BLaER1 treated with 17β-estradiol and CSF1 and Interleukin-3, amounts not matched to agents 10 nM and 100 nM (cell line): ENCODE results near the gene UBIAD1.
"Not testable (repeated sequence)": the region's sequence is repeated elsewhere in the genome, so short reads cannot be mapped to it uniquely, and the experiment has no call there.

Experiments
- H3K27ac ChIP-seq, 11 experiments: shearing (Covaris generic); formaldehyde crosslinking; 2 replicates each; pipeline ENCODE4 v1.8.1; 2022
- H3K27me3 ChIP-seq, 11 experiments: shearing (Covaris generic); formaldehyde crosslinking; 2 replicates each; pipeline ENCODE4 v1.8.1; 2022
- H3K36me3 ChIP-seq, 11 experiments: shearing (Covaris generic); formaldehyde crosslinking; 2 replicates each; pipeline ENCODE4 v1.8.1; 2022
- H3K4me1 ChIP-seq, 10 experiments: shearing (Covaris generic); formaldehyde crosslinking; 2 replicates each; pipeline ENCODE4 v1.8.1; 2022
- H3K4me2 ChIP-seq, 11 experiments: shearing (Covaris generic); formaldehyde crosslinking; 2 replicates each; pipeline ENCODE4 v1.8.1; 2022
- H3K4me3 ChIP-seq, 10 experiments: shearing (Covaris generic); formaldehyde crosslinking; 2 replicates each; pipeline ENCODE4 v1.8.1; 2022
- H3K9ac ChIP-seq, 11 experiments: shearing (Covaris generic); formaldehyde crosslinking; 2 replicates each; pipeline ENCODE4 v1.8.1; 2022
- H3K9me3 ChIP-seq, 11 experiments: shearing (Covaris generic); formaldehyde crosslinking; replicated peaks in 1 of 11; 2 replicates each; pipeline ENCODE4 v1.8.1; 2022
- H4K20me1 ChIP-seq, 11 experiments: shearing (Covaris generic); formaldehyde crosslinking; 2 replicates each; pipeline ENCODE4 v1.8.1; 2022
- Cebpa-rat ChIP-seq, 11 experiments: shearing (Covaris generic); IDR thresholded peaks; 2 replicates each; pipeline ENCODE4 v1.8.1; 2022

Gene UBIAD1

DNA sequence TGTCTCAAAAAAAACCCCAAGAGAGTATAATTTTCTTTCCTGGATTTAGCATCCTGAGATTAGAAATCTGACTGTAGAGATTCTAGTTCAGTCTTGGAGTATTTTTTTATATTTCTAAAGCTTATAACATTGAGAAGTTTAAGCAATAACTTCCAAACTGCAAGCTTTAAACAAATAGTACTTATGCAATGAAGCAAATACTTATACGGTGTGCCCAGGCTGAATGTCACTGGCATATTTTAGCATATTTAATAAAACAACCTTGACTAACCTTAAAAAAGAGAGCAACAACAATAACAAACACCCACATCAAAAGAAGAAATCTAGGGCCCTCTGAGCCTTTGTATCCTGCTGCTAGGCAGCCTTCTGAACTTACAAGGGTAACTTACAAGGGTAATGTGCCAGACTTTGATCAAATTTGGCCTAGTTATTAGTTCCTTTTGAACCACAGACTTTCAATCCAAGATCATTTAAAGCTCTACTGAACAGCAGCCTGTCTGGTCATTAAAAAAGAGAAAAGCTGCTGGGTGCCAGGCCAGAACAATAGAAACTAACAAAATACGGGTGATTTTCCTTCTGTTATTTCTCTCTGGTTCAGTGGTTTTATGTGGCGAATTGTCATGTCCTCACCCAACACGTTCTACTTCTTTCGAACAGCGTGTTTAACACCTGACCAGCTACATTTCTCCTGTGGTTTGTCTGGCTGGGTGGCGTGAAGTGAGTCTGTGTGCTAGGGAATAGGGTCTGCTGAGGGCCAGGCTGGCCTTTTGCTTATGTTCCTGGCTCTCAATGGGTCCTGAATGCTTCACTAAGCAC, 26.9 kb upstream of the UBIAD1 start:
- Histone ChIP-seq H3K4me3 (no peak overlapping the region), H3K4me1 (peaks cover 0 to 23% (median 10%) of the 10 kb centered on the region in 10 experiments; a peak in 11 of 20 replicates), H3K4me2 (peak overlapping the region in 6 of 11 experiments; percentile 1 to 67 (median 52); a peak in 9 of 22 replicates), H3K36me3 (peaks cover 77 to 88% (median 85%) of the 10 kb centered on the region in 11 experiments), H3K9ac (peak overlapping the region in 6 of 11 experiments; percentile 9 to 35 (median 24); a peak in 6 of 22 replicates), H3K9me3 (peaks cover 0 to 9% (median 3%) of the 10 kb centered on the region in 11 experiments; a peak in 8 of 22 replicates), H3K27ac (no peak overlapping the region), H3K27me3 (no peaks in the 10 kb centered on the region), H4K20me1 (peaks cover 0 to 43% (median 11%) of the 10 kb centered on the region in 11 experiments; a peak in 10 of 22 replicates)
- no peak for TF ChIP-seq Cebpa-rat (IDR thresholded peaks at IDR 0.05)

DNA sequence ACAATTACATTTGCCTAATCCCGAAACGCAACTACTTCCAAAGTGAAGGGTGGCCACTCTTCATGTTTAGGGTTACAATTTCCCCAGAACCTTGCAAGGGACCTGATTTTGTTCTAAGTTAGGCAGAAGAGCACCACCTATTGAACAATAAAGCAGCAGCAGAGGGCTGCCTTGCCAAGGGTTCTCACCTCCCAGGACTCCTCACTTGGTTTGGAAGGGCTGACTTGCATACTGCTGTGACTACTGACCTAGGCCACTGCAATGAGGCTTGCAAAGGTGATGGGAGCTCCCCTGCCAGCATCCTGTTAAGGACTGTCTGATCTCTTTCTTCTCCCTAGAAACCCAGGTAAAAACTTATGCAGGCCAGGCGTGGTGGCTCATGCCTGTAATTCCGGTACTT, 24.8 kb upstream of the UBIAD1 start:
- Histone ChIP-seq H3K27me3 (no peaks in the 10 kb centered on the region), H3K9me3 (peaks cover 0 to 10% (median 4%) of the 10 kb centered on the region in 11 experiments; a peak in 8 of 22 replicates), H3K36me3 (peaks cover 79 to 89% (median 86%) of the 10 kb centered on the region in 11 experiments), H3K27ac (no peak overlapping the region), H4K20me1 (peaks cover 0 to 31% (median 12%) of the 10 kb centered on the region in 11 experiments; a peak in 6 of 22 replicates), H3K4me3 (no peak overlapping the region), H3K4me1 (peaks cover 0 to 22% (median 10%) of the 10 kb centered on the region in 10 experiments; a peak in 11 of 20 replicates), H3K9ac (no peak overlapping the region), H3K4me2 (no peak overlapping the region)
- no peak for TF ChIP-seq Cebpa-rat (IDR thresholded peaks at IDR 0.05)

DNA sequence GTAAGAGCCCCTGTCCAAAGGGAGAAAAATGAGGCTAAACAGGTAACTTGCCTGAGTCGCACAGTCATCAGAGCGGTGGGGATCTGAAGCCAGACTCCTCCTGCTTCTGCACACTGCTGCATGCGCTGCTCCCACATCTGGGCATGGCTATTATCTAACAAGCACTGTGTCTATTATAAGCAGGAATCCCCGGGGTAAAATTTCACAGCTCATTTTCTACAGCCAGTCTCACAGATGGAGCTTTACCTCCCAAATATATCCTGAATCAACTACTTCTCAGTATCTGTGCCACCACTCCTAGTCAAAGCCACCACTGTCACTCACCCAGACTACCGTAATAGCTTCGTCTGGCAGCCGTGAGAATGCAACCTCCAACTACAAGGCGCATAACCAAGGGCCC, 20.5 kb upstream of the UBIAD1 start:
- Histone ChIP-seq H3K36me3 (peaks cover 82 to 89% (median 87%) of the 10 kb centered on the region in 11 experiments), H3K9me3 (peaks cover 0 to 10% (median 4%) of the 10 kb centered on the region in 11 experiments; a peak in 8 of 22 replicates), H3K4me1 (peaks cover 0 to 4% (median 0%) of the 10 kb centered on the region in 10 experiments; a peak in 3 of 20 replicates), H4K20me1 (peaks cover 0 to 19% (median 10%) of the 10 kb centered on the region in 11 experiments; a peak in 6 of 22 replicates), H3K4me2 (no peak overlapping the region), H3K27me3 (no peaks in the 10 kb centered on the region), H3K27ac (no peak overlapping the region), H3K9ac (no peak overlapping the region), H3K4me3 (no peak overlapping the region)
- no peak for TF ChIP-seq Cebpa-rat (IDR thresholded peaks at IDR 0.05)

DNA sequence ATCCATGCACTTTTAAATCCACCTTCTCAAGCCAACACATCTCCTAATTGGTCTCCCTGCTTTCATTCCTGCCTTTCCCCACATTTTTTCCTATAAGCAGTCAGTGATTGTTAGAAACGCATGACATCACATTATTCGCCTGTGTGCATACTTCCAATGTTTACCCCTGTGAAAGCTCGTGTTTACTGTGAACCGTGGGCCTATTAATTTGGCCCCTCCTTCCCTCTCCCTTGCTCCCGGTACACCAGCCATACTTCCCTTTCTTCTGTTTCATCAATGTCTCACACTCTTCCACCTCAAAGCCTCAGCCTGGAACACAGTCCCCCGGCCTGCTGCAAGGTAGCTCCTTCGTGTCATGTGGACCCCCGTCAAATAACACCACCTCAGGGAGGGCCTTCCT, 19.8 kb upstream of the UBIAD1 start:
- no peak for TF ChIP-seq Cebpa-rat (IDR thresholded peaks at IDR 0.05)
- H3K9ac ChIP-seq = no peak overlapping the region

DNA sequence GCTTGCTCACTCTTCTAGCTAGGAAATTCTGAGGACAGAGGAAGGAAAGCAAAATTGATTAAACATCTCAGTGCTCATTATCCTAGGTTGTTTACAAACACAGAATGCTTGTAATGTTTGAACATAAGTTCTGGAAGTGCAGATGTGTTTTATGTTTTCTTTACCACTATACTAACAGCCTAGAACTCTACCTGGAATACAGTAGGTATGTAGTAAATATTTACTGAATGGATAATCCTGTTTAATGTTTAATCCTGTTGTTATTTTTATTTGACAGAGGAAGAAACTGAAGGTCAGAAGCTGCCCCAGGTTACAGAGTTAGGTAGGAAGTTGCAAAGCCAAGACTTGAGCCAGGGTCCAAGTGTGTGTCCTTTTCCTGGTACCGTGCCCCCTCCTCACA, 16.7 kb upstream of the UBIAD1 start:
- H3K4me3 ChIP-seq = no peak overlapping the region
- H3K27me3 ChIP-seq = no peaks in the 10 kb centered on the region
- TF ChIP-seq Cebpa-rat (IDR thresholded peaks at IDR 0.05) = no peak
- H4K20me1 ChIP-seq = peaks cover 0 to 24% (median 4%) of the 10 kb centered on the region in 11 experiments; a peak in 5 of 22 replicates
- H3K4me1 ChIP-seq = peaks cover 6 to 8% (median 7%) of the 10 kb centered on the region in 10 experiments
- no peaks in the 10 kb centered on the region for H3K9me3 ChIP-seq
- H3K36me3 ChIP-seq = peaks cover 83 to 89% (median 85%) of the 10 kb centered on the region in 11 experiments
- no peak overlapping the region for H3K27ac ChIP-seq
- H3K9ac ChIP-seq = no peak overlapping the region
- H3K4me2 ChIP-seq = no peak overlapping the region

More for the DNA sequence above, 19.8 kb upstream of the UBIAD1 start:
- Histone ChIP-seq H3K9me3 (peaks cover 0 to 10% (median 4%) of the 10 kb centered on the region in 11 experiments; a peak in 8 of 22 replicates), H3K36me3 (peaks cover 82 to 89% (median 87%) of the 10 kb centered on the region in 11 experiments), H3K4me1 (no peaks in the 10 kb centered on the region), H3K27me3 (no peaks in the 10 kb centered on the region), H3K4me3 (no peak overlapping the region), H3K27ac (no peak overlapping the region), H4K20me1 (peaks cover 0 to 19% (median 8%) of the 10 kb centered on the region in 11 experiments; a peak in 6 of 22 replicates), H3K4me2 (no peak overlapping the region)

DNA sequence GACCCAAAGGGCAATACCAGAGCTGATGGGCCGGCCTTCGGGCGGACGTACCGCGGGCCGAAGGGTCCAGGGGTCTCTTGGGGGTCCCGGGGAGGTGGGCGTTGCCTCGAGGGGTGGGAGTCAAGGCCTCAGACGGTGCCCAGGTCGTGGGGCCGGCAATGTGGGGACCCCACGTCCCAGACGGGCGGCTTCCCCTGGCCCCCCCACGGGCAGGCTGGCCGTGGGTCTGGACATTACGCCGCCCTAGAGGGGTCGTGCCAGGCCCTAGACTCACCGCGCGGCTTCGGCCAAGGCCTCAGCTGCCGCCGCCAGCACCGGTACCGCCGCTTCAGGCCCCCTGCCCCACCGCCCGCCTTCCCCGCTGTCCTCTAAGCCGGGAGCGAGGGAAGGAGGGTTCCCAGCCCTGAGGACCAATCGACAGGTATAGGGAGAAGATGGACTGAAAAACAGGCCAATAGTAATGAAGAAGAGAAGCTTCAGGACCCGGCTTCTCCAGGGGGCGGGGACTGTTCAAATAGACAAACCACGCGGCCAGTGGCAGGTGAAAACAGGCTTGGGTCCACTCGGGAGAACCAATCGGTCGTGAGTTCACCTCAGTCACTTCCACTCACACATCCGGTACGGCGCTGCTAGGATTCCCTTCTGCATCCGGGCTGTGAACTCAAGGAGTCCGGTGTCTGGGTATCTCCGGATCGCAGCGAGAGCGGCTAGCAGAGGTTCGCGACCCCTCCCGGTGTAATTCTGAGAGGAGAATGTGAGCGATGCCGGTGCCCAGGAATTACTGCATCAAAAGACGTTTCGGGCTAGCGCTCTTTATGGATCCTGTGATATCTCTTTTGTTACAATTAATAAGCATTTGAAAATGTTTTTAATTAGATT, 10.6 kb upstream of the UBIAD1 start, which contains the start of gene MTOR:
TSS of gene MTOR (minus strand) at position 381 of the 879 bp plus-strand sequence. CDS start 3,142 bp downstream, outside the sequence.
- no peaks in the 10 kb centered on the region for H3K27me3 ChIP-seq
- H3K9me3 ChIP-seq = no peaks in the 10 kb centered on the region
- H3K4me2 ChIP-seq = peak within 1 kb of the TSS; percentile 77 to 97 (median 92)
- peaks cover 12 to 19% (median 17%) of the 10 kb centered on the region in 10 experiments for H3K4me1 ChIP-seq
- peak within 1 kb of the TSS; percentile 86 to 99 (median 96) for H3K4me3 ChIP-seq
- H3K9ac ChIP-seq = peak within 1 kb of the TSS; percentile 91 to 98 (median 95)
- peak within 1 kb of the TSS; percentile 80 to 94 (median 88) for H3K27ac ChIP-seq
- H4K20me1 ChIP-seq = peaks cover 0 to 9% (median 0%) of the 10 kb centered on the region in 11 experiments; a peak in 1 of 22 replicates
- peaks cover 23 to 28% (median 24%) of the 10 kb centered on the region in 11 experiments for H3K36me3 ChIP-seq
- TF ChIP-seq Cebpa-rat (IDR thresholded peaks at IDR 0.05) = no peak

DNA sequence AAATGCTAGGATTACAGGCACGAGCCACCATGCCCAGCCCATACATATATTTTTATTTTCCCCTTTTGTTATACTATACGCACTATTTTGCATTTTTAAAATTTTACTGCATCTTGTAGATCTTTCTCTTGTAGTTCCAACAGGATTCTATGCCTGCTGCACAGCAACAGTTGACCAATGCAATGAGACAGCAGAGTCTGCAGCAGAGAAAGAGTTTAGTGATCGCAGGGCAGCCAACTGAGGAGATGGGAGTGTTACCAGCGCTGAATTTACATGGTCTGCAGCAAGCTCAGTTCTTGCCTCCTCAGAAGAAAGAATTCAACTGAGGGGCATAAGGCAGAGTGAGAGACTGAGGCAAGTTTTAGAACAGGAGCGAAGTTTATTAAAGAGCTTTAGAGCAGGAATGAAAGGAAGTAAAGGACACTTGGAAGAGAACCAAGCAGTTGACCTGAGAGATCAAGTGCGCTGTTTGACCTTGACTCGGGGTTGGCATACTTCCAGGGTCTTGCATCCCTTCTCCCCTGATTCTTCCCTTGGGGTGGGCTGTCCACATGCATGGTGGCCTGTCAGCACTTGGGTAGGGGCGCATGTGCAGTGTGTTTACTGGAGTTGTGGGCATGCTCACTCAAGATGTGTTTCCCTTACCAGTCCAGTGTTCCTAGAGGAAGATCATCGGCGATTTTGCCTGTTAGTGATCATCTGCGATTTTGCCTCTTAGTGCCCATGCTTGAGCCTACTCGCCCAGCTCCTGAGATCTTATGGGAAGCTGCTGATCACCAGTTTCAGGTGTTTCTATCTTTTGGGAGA, 6.5 kb upstream of the UBIAD1 start:
- Histone ChIP-seq H3K9me3 (no peaks in the 10 kb centered on the region), H3K4me1 (peaks cover 3 to 10% (median 8%) of the 10 kb centered on the region in 10 experiments), H3K4me2 (no peak overlapping the region), H3K36me3 (no peaks in the 10 kb centered on the region), H4K20me1 (no peaks in the 10 kb centered on the region; a peak in 1 of 22 replicates), H3K9ac (no peak overlapping the region), H3K4me3 (no peak overlapping the region), H3K27ac (no peak overlapping the region), H3K27me3 (no peaks in the 10 kb centered on the region)
- TF ChIP-seq Cebpa-rat (IDR thresholded peaks at IDR 0.05) = no peak

DNA sequence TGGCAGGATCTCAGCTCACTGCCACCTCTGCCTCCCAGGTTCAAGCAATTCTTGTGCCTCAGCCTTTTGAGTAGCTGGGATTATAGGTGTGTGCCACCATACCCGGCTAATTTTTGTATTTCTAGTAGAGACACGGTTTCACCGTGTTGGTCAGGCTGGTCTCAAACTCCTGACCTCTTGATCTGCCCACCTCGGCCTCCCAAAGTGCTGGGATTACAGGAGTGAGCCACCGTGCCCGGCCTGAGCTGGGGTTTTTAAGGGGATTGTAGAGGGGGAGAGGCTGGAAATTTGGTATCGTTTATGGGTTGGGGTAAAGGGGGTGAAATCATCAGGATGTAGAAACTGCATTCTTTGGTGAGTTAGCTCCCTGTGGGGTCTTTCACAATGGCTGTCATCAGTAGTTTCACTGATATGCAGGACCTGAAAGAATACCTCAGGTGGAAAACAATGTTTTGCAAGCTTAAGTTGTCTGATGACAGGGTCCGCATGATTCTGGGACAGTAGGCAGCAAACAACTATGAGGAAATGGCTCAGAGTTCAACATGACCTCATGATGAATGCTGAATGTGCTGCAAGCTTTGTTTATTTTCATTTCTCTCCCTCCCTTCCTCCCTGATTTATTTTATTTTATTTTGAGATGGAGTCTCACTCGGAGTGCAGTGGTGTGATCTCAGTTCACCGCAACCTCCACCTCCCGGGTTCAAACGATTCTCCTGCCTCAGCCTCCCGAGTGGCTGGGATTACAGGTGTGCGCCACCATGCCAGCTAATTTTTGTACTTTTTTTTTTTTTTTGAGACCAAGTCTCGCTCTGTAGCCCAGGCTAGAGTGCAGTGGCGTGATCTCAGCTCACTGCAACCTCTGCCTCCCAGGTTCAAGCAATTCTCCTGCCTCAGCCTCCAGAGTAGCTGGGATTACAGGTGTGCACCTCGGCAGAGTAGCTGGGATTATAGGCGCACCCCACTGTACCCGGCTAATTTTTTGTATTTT, 5.4 kb upstream of the UBIAD1 start:
- H3K4me1 ChIP-seq = peaks cover 0 to 11% (median 6%) of the 10 kb centered on the region in 10 experiments; a peak in 17 of 20 replicates
- not testable (repeated sequence) for H4K20me1 ChIP-seq, H3K9me3 ChIP-seq, H3K36me3 ChIP-seq, H3K4me3 ChIP-seq, H3K27me3 ChIP-seq, H3K4me2 ChIP-seq, H3K27ac ChIP-seq, H3K9ac ChIP-seq
